WTC11 (cell line): Measurements from ENCODE around the gene MYLK2.

Experiments
- CTCF ChIP-seq: fragments of 200-600 bp; IDR thresholded peaks from 2 replicates; pipeline ENCODE4 v1.8.0; 2022; ENCODE audit warnings: antibody characterized with exemption
- FOXK1 ChIP-seq: sonication (generic); formaldehyde crosslinking; IDR thresholded peaks from 2 replicates; pipeline ENCODE4 v1.8.0; 2022; ENCODE audit warnings: mild to moderate bottlenecking, moderate library complexity, missing genetic modification reagents
- NR1H2 ChIP-seq: sonication (generic); formaldehyde crosslinking; IDR thresholded peaks from 2 replicates; pipeline ENCODE4 v1.9.0; 2021; ENCODE audit warnings: mild to moderate bottlenecking, moderate library complexity, missing genetic modification reagents

DNA sequence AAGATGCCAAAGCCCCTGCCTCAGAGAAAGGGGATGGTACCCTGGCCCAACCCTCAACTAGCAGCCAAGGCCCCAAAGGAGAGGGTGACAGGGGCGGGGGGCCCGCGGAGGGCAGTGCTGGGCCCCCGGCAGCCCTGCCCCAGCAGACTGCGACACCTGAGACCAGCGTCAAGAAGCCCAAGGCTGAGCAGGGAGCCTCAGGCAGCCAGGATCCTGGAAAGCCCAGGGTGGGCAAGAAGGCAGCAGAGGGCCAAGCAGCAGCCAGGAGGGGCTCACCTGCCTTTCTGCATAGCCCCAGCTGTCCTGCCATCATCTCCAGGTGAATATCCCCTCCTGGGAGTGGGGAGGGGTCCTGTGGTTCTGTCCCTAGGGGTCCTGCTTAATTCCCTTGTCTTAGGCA, 1.1 kb downstream of the MYLK2 start:
- TF ChIP-seq FOXK1 (CRISPR knock-in tag) (no peak), NR1H2 (no peak), CTCF (no peak)
